ENCODE data around the gene LY9. TPM values are rescaled to one million over a fixed set of nuclear protein-coding genes. Genes with fewer than 3 reads are reported as not detected.
"Not testable (repeated sequence)": the region's sequence is repeated elsewhere in the genome, so short reads cannot be mapped to it uniquely, and the experiment has no call there.

Gene LY9
- total RNA-seq, 1 donor from 2014 or later: not detected

DNA sequence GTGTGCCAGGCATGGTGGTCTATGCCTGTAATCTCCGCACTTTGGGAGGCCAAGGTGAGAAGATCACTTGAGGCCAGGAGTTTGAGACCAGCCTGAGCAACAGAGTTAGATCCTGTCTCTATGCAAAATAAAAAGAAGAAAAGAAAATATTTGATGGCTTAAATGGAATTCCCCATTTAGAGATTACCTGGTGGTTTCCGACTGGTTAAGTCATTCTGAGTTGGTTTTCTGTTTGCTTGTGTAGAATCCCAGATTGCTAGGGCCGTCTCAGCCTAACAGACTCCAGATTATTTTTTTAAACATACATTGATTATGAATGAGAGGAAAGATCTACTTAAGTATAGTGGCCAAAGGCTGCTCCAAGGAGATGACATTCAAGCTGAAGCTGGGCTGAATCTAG is 22.9 kb upstream of the LY9 start:
- no peak for DNase-seq (ENCODE audit: extremely low read depth, low read depth, low spot score)

DNA sequence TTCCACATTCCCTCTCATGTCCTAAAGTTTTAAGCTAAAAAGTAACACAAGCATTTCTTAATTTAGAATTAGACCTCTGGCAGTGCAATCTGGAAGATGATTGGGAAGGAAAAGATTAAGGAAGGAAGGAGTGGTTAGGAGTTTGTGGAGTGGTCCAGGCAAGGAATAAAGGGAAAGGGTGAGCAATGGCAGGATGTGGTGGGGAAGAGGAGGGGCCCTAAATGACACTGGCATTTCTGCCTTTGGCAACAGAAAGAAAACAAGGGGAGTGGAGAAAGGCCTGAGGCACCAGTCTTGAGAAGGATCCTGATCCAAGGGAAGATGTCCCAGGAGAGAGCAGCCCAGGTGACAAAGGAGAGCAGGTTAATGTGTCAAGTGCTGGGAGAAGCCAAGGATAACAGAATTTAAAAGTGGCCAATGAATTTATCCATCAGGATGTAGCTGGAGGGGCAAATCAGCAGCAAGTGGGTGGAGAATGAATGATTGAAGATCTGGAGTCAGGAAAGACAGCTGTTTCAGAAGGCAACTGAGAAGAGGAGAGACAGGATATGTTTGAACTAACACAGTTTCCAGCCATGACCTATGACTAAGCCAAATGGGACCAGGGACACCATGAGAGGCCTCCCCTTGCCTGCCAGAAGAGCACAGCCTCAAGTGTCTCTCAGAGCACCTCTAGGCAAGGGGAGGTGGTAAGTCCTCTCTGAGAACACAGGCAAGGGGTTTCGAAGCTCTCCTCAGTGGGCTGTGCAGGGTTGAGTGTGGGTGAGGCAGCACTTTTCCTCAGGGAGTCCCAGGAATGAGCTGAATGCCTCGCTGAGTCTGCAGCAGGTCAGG is 20.9 kb upstream of the LY9 start:
- no peak for DNase-seq (ENCODE audit: extremely low read depth, low read depth, low spot score)

DNA sequence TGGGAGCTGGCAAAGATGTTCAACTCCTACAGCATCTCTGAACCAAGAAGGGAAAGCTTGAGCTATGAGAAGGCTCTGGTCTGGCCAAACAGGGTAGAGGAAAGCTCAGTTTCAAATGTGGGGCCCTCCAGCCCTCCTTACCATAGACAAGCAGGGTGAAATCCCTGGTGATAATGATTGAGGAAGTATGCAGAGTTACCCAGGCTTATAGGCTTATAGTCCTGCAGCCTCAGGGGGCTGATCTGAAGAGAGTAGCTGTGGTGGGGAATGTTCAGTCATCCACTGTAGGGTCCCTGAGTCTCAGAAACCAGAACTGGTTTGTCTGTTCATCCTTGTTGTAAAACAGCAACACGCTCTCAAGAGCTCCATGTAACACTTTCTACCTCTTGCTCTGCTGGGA is 19.8 kb upstream of the LY9 start:
- DNase-seq (ENCODE audit: extremely low read depth, low read depth, low spot score): no peak

DNA sequence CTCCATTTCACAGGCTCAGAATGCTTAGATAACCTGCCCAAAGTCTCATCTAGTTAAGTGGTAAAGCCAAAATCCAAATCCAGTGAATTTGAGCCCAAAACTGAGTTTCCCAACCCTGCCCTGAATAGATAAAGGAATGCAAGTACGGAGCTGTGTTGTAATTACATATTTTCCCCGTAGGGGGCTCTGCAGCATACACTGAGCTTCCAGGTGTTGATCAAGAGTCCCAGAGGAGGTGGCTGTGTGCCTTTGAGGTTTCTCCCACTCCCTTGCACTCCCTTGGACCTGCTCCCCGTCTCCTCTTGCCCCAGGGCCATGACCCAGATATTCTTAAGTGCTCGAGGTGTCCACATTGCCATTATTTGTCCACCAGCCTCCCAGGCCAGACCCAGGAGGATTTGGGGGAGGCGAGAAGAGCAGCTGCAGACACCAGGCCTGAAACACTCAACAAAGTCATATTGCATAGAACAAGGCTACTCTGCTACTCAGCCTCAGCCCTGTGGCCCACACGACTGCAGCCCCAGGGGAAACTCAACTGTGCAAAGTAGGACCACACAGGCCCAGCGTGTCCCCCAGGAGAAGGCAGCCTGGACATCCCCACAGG is 18.4 kb upstream of the LY9 start:
- DNase-seq (ENCODE audit: extremely low read depth, low read depth, low spot score): no peak

DNA sequence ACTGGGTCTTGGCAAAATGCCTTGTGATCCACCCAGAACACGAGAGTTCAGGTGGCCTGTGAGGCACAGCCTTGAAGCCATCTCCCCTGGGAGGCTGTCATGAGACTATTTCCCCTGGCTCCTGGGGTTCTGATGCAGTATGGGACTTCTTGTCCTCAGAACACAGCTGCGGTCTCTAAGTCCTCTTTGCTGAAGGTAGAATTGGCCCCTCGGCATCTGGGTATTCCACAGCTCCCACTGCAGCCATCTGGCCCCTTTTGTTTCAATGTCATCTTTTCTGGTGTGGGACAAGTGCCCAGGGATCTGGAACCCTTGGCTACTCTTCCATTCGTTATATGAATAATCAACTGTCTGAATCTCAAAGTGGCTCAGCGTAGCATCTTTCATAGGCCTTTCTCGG is 17.0 kb upstream of the LY9 start:
- DNase-seq (ENCODE audit: extremely low read depth, low read depth, low spot score): no peak

DNA sequence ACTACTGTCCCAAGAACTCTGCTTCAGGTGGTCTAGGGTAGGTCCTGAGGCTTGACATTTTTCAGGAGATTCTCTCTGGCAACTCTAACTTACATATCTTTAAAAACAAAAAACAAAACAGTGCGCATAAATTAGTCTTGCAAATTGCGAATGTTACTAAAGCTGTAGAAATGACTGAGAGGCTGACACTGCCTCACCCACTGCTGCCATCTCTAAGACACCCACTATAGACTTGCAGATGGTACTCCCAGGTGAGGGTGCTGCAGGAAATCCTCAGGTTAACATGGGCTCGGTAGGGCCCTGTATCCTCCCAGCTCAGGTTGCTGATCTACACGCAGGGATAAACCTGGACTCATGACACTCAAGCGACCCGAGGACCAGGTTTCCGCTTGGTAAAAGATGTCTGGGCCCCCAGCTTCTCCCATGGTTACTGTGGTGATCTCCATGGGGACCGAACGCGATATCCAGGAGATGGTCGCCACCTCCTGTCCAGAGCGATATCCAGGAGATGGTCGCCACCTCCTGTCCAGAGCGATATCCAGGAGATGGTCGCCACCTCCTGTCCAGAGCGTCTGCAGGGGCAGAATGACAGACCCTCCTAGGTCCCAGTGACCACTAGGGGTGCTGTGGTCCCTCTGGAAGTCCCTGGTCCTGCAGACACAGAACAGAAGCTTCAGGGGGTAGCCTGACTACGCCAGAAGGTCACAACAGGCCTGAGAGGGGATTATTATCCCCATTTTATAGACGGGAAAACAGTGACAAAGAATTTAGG is 16.2 kb upstream of the LY9 start:
- no peak for DNase-seq (ENCODE audit: extremely low read depth, low read depth, low spot score)

DNA sequence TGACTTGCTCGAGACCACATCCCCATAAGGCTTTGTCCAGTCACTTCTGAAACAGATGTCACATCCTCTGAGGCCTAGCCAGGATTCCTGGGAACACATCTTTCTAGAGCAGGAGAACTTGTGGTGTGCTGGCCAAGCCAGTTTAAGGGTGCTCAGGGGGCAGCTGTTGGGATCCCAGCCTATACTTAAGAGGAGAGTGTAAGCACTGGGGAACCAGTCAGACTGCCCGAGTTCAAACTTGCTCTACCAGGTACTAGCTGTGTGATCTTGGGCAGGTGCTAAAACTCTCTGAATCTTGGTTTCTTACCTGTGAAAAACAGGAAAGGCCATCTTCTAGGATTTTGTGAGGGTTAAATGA is 15.6 kb upstream of the LY9 start:
- no peak for DNase-seq (ENCODE audit: extremely low read depth, low read depth, low spot score)

DNA sequence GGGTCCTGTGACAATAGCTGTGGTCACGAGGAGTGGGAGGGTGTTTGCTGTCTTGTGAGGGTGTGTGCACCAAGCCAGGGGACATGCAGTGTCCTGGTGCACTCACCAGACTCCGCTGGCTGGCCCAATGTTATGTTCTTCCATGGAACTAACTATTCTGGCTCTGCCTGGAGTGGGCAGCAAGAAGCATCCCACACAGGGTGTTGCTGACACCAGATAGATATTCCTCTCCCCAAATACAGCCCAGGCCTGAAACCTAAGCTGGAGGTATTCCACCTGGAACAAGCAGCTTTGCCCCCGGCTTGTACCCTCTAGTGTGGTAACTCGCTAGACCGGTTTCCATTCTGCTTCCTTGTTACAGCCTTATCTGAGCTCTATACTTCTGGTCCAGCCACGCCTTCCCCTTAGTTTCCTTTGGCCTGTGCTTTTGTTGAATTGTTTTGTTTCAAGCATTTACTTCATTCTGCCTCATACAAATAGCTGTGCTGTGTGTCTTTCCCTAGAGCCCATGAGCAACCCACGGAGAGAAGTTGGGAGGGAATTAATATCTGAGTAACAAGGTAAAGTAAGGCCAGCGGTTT is 14.7 kb upstream of the LY9 start:
- DNase-seq (ENCODE audit: extremely low read depth, low read depth, low spot score): no peak

DNA sequence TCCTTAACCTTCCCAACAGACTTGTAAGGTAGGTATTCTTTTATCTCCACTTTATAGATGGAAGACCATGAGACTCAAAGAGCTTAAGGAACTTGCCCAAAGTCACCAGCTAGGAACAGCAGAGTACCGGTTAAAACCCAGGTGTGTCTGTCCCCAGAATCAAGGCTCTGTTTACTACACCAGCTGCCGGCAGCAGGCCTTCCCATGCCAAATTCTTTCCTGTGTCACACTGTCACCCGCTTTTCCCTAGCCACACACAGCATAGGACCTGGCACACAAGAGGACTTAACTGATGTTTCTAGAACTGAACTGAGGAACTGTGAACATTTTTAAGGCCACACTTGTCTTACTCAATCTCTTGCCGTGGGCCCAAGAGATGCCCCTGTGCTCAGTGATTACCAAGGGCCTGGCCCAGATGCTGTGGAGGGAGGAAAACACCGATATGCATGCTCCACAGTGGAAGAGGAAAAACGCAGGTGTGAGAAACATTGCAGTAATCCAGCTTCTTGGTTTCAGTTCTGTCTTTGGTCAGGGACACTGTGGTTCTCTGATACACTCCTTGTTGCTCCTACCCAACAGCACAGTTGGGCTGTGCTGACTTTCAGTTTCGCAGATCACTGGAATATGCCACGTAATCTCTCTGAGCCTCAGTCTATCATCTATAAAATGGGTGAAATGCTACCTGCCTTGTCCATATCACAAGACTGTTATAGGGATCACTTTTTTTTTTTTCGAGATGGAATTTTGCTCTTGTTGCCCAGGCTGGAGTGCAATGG is 13.9 kb upstream of the LY9 start:
- DNase-seq (ENCODE audit: extremely low read depth, low read depth, low spot score): no peak

DNA sequence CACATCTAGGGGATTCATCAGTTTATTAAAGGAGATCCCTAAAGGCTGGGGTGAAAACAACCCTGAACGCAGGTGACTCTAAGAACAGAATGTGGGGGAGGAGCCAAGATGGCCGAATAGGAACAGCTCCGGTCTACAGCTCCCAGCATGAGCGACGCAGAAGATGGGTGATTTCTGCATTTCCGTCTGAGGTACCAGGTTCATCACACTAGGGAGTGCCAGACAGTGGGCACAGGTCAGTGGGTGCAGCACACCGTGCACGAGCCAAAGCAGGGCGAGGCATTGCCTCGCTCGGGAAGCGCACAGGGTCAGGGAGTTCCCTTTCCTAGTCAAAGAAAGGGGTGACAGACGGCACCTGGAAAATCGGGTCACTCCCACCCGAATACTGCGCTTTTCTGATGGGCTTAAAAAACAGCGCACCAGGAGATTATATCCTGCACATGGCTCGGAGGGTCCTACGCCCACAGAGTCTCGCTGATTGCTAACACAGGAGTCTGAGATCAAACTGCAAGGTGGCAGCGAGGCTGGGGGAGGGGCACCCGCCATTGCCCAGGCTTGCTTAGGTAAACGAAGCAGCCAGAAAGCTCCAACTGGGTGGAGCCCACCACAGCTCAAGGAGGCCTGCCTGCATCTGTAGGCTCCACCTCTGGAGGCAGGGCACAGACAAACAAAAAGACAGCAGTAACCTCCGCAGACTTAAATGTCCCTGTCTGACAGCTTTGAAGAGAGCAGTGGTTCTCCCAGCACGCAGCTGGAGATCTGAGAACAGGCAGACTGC is 12.8 kb upstream of the LY9 start:
- DNase-seq (ENCODE audit: extremely low read depth, low read depth, low spot score): not testable (repeated sequence)

DNA sequence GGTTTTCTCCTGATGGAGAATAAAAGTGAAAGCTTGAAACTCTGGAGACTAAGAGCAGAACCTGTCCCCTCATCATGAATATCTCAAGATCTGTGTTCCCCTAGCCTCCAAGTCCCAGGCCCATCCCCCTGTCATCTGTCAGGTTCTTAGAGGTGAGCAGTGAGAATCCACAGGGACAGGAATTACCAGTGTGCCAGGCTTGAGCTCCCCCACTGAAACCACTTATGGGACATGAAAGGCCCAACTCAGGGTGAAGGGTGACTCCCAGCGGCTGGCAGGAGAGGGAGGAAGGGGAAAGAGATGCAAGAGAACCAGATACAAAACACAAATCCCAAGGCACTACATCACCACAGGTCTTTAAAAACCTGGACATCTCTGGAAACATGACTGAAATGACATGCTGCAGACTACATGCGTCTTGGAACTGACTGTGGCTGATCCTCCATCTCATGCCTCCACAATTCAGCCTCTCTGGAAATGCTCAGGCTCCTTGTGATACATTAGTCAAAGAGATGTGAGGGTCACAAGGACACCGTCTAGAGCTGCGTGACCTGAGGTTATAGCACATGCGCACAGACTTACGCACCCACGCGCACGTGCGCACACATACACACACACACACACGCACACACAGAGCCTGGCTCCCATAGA is 6.8 kb upstream of the LY9 start:
- no peak for DNase-seq (ENCODE audit: extremely low read depth, low read depth, low spot score)

DNA sequence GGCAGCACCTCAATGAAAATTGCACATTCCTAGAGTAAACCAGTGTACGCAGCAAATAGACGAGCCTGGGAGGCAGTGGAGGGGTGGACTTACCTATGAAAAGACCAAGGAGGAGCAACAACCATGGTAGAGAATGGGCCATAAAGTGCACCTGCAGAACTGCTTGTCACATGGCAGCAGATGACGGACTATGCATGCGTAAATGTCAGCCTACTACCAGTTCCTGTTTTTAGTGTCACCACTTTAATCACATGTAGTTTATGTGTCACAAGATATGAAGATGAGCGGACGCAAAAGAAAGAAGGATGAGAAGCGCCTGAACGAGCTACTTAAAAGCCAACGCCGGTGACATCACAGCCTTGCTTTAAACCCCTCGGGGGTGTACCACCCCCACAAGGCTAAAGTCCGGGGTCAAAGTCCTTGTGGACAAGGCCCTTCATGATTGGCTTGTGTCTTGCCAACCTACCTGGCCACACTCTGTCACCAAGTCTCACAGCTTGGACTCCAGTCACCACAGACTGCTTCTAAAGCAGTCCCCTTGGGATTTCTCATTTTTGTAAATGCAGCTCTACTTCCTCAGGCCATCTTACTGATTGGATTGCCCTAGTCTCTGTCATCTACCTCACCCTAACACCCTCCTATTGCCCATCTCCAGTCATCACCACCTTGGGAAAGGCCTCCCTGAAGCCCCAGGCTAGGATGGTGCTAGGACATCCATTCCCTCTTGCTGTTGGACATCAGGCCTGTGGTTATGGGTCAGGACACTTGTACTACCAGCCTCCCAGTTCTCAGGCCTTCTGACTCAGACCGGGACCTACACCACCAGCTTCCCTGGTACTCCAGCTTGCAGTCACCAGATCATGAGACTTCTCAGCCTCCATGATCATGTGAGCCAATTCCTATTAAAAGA is 6.0 kb upstream of the LY9 start:
- no peak for DNase-seq (ENCODE audit: extremely low read depth, low read depth, low spot score)

DNA sequence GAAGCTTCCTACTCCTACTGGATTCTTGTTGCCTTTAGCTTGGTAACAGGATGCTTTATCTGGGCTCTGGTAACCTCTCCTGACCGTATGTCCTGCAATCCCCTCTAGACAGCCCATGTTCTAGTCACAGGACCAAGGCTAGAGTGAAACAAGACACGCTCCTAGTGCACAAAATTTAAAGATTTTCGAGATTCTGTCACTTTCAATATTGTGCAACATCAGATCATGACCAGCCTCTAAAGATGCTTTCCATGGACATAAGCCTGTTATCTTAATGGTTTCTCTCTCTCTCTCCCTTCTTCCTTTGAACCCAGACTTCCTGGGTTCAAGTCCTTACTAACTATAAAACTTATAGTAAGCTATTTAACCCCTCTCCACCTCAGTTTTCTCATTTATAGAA is 1.6 kb upstream of the LY9 start:
- no peak for DNase-seq (ENCODE audit: extremely low read depth, low read depth, low spot score)

DNA sequence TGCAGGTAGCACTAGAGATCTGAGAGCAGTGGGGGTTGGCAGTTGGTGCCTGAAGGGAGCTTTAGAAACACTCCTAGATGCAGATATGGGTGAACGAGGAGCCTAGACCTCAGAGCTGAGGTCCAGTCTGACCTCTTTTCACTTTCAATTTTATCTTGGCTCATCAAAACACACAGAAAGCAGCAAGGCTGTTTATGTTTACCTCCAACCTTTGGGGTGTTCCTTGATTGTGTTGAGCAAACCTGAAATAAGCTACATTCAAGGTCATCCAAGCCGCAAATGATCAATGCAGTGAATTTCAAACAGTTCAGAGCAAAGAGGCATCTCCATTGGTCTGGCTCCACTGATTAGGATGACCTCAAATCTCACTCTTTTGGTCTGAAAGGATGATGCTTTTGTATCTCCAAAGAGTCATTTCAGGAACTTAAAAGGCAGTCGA is 1.3 kb downstream of the LY9 start:
- no peak for DNase-seq (ENCODE audit: extremely low read depth, low read depth, low spot score)

DNA sequence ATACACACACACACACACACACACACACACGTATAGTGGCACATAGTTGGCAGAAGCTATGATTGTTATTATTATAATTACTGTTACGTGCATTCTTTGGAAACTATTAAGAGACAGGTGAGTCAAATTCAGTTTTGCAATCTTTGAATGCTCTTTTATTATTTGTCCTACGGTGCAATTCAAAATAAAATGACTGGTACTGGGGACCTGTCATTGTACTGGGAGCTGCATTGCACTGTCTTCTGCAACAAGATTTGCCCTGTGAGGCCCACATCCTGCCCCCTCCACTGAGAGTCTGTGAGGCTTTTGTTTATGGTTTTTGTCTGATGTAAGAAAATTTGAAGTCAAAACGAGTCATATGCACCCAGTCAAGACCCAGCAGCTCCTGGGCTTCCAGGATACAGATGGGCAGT is 1.9 kb downstream of the LY9 start:
- DNase-seq (ENCODE audit: extremely low read depth, low read depth, low spot score): no peak

DNA sequence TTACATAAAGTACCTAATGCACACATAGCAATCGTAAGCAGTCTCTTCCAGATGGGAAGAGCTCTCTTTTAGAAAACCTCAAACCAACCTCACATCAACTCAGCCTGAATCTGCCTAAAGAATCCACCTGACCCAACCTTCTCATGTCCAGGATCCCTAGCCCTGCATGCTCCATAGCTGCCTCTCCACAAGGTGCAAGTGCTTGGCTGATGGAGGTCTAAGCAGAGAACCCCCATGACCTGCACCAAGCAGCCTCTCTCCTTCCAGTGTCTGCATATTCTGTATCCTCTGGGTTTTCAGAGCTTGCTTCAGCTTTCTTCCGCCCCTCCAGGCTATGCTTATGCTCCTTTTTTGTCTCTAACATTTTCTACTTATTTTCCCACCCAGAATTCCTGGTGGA is 2.5 kb downstream of the LY9 start:
- DNase-seq (ENCODE audit: extremely low read depth, low read depth, low spot score): no peak

DNA sequence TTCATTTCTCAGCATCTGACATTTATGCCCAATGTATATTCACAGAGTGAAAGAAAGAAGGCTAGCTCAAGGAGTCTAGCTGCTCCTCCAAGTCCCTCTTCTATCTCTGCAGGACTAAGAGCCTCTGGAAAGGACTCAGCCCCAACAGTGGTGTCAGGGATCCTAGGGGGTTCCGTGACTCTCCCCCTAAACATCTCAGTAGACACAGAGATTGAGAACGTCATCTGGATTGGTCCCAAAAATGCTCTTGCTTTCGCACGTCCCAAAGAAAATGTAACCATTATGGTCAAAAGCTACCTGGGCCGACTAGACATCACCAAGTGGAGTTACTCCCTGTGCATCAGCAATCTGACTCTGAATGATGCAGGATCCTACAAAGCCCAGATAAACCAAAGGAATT is 3.7 kb downstream of the LY9 start:
- no peak for DNase-seq (ENCODE audit: extremely low read depth, low read depth, low spot score)

DNA sequence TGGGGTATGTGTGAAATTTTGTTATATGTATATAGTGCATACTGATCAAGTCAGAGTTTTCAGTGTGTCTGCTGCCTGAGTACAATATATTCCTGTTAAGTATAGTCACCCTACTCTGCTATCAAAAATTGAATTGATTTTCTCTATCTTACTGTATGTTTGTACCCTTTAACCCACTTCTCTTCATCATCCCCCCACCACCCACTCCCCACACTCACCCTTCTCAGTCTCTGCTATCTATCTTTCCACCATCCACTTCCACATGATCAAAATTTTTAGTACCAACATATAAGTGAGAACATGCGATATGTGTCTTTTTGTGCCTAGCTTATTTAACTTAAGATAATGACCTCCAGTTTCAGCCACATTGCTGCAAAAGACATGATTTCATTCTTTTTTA is 4.2 kb downstream of the LY9 start:
- no peak for DNase-seq (ENCODE audit: extremely low read depth, low read depth, low spot score)

Data from glomerular endothelial cell (primary cell).